ENCODE results near the gene ADGRG3.

DNA sequence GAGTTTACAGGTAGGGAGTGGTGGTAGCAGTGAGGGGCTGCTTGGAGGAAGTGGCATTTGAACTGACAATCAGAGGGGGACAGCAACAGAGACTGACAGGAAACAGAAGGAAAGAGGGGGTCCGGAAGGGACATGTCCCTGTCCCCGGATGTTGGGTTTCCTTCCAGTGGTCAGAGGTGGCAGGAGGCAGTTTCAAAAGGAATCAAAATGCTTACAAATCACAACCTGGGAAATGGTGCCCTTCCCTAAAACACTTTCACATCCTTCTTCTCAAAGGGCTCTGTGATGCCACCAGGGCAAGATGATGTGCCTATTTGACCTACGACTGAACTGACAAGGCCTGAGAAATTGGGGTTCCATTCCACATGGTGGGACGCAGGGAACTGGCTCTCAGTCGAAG, 20.0 kb upstream of the ADGRG3 start:
- TF ChIP-seq EZH2 (IDR thresholded peaks at IDR 0.05; ENCODE audit: insufficient read depth, poor library complexity, severe bottlenecking) = no peak
- no peak for TF ChIP-seq EZH2phosphoT487 (IDR thresholded peaks at IDR 0.05; ENCODE audit: insufficient read depth, low read depth)
